Measurements from ENCODE around the gene RAET1E.
"Not testable (repeated sequence)": the region's sequence is repeated elsewhere in the genome, so short reads cannot be mapped to it uniquely, and the experiment has no call there.

The RAET1E gene

DNA sequence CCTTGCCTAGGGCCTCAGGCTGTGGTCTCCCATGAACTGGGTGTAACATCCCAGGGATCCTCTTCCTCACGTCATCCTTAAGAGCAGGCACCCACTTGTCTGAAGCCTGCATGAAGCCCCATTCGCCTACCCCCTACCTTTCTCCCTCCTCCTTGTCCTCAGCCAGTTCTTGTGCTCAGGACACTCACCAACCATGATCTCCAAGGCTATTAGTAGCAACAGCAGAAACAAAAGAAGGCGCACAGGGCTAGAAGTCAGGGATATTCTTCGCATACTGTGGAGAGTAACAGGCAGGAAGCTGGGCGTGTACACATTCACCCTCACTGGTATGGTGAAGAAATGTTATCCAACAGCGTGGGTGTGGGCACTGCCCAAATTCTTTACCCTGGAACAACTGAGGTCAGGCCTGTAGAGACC, 7.3 kb downstream of the RAET1E start:
- no peak for DNase-seq (ENCODE audit: low read depth)

DNA sequence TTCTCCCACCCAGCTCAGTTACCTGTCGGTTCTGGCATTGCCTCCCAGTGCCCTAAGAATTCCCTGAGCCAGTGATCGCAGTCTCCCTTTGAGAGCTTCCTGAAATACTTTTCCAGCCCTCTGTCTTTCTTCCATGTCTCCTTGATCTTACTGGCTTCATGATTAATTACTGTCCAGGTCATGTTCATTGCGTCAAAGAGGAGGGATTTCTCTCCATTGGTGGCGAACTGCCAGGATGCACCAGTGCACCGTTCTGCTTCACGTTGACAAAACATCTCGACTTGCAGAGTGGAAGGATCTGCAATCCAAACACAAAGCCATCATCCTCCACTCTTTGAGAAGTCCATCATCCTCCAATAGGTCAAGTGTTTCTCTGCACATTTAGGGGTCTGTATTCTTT, 8.6 kb downstream of the RAET1E start:
- no peak for DNase-seq (ENCODE audit: low read depth)

GRCh38 chr6:149888659-149889058, 9.3 kb downstream of the RAET1E start:
- DNase-seq (ENCODE audit: low read depth), result peak; percentile 66

GRCh38 chr6:149888093-149888492, 9.8 kb downstream of the RAET1E start:
- no peak for DNase-seq (ENCODE audit: low read depth)

GRCh38 chr6:149887343-149887742, 10.6 kb downstream of the RAET1E start:
- DNase-seq (ENCODE audit: low read depth), result peak; percentile 91

DNA sequence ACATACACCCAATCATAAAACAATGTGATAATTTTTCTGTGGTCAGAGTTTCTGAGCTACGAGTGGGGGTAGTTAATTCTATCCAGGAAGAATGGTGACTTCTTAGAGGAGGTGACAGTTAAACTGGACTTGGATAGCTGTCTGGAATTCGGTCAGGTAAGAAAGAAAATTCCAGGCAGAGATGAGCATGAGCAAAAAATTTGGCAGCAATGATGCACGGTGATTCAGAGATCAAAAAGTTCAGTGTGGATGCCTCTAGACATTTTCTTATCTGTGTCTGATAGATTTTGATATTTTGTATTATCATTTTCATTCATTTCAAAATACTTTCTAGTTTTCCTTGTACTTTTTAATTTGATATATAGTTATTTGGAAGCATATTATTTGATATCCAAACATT, 12.0 kb downstream of the RAET1E start:
- no peak for DNase-seq (ENCODE audit: low read depth)

DNA sequence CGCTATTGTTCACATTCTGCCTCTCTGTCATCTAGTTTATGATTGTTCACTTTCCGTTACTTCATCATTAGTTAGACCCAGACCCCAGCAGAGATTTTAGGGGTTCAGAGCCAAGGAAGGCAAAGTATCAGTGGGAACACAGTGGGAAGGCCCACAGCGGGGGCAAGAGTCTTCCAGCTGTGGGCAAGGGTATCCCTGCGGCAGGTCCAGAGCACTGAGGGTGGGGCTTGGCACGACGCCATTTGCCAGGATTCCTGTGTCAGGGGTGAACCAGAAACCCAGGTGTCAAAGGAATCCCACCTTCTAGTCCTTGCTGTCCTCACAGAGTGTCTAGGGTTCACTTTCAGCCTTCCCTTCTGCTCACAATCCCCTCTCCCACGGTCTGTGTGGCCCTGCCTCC, 13.3 kb downstream of the RAET1E start:
- DNase-seq (ENCODE audit: low read depth), result no peak

DNA sequence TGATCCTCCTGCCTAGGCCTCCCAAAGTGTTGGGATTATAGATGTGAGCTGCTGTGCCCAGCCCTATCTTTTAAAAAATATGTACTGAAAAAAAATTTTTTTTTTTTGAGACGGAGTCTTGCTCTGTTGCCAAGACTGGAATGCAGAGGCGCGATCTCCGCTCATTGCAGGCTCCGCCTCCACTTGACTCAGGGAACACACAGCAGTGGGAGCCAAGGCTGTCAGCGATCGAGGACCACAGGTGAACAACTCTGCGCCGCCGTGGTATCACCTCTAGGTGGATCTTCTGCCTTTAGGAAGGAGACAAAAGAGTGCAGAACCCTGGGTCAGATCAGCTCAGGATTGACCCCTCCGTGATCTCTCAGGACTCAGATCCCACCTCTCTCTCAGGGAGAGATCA, 13.7 kb downstream of the RAET1E start:
- DNase-seq (ENCODE audit: low read depth), result peak; percentile 60

DNA sequence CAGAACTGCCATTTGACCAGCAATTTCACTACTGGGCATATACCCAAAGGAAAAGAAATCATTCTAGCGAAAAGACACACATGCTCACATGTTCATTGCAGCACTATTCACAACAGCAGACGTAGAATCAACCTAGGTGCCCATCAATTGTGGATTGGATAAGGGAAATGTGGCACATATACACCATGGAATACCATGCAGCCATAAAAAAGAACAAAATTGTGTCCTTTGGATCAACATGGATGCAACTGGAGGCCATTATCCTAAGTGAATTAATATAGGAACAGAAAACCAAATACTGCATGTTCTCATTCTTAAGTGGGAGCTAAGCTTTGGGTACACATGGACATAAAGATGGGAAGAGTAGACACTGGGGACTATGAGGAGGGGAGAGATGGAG, 16.1 kb downstream of the RAET1E start:
- DNase-seq (ENCODE audit: low read depth), result no peak

DNA sequence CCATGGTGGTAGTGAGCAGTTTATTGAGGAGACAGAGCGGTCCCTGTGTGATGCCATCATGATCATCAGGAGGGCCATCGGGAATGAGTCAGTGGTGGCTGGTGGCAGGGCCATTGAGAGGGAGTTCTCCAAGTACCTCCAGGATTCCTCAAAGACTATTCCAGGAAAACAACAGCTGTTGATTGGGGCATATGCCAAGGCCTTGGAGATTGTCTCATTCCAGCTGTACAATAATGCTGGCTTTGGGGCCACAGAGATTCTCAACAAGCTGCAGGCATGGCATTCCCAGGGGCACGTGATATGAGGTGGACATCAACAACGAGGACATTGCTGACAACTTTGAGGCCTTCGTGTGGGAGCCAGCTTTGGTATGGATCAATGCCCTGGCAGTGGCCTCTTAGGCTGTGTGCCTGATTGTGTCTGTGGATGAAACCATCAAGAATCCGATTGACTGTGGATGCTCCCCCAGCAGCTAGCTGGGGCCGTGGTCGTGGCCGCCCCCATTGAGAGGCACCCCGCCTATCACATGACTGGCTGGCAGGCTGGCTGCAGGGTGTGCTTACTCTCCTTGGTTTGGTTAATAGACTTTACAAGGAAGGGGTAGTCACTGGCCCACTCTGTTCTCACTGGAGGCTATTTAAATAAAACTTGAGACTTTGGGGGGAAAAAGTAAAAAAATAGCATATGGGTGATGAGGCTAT, 16.7 kb downstream of the RAET1E start:
- no peak for DNase-seq (ENCODE audit: low read depth)

DNA sequence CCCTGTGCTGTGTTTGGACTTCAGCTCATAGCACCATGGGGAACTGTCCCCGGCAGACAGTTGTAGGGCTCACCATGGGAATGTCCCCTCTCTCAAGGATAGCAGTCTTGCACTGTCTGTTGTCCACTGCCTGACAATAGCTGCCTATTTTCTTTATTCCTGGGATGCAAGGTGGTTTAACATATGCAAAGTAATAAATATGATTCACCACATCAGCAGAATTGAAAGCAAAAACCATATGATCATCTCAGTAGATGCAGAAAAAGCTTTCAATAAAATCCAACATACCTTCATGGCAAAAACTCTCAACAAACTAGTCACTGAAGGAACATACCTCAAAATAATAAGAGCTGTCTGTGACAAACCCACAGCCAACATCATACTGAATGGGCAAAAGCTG, 20.3 kb downstream of the RAET1E start:
- DNase-seq (ENCODE audit: low read depth), result no peak

- no peak for DNase-seq (ENCODE audit: low read depth)
Measured at GRCh38 chr6:149876241-149876933, 21.5 kb downstream of the RAET1E start.

- DNase-seq (ENCODE audit: low read depth), result no peak
Measured at GRCh38 chr6:149872233-149872632, 25.7 kb downstream of the RAET1E start.

GRCh38 chr6:149871182-149871581, 26.7 kb downstream of the RAET1E start:
- DNase-seq (ENCODE audit: low read depth), result no peak

- no peak for DNase-seq (ENCODE audit: low read depth)
Measured at GRCh38 chr6:149869275-149869892, 28.5 kb downstream of the RAET1E start.

DNA sequence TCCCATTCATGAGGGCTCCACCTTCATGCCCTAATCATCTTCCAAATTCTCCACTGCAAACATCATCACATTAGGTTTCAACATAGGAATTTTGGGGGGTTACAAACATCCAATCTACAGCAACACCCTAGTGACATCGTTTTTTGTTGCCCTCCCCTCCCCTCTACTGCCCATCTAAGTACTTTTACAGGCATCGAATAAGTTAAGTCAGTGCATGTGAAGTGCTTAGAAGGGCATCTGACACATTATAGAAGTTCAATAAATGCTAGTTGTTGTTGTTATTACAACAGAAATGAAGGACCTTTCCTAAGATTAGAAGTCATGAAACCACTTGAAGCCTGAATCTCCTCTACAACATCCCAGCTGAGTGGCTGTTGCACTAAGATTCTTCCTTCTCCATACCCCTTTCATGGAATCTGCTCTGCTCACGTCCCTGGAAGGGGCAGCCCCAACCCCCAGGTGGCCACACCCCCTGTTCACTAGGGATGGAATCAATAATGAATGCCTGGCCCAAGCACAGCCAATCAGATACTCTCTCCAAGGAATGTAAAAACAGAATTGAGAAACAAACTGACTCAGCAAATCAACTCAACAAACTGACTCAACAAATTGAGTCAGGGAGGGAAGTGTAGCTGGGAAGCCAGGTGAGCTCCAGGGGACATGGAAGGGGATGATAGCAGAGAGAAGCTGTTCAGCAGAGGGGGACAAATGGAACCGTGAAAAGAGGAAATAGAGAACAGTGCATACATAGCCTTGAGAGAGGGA, 29.9 kb downstream of the RAET1E start:
- peak; percentile 50 for DNase-seq (ENCODE audit: low read depth)

DNA sequence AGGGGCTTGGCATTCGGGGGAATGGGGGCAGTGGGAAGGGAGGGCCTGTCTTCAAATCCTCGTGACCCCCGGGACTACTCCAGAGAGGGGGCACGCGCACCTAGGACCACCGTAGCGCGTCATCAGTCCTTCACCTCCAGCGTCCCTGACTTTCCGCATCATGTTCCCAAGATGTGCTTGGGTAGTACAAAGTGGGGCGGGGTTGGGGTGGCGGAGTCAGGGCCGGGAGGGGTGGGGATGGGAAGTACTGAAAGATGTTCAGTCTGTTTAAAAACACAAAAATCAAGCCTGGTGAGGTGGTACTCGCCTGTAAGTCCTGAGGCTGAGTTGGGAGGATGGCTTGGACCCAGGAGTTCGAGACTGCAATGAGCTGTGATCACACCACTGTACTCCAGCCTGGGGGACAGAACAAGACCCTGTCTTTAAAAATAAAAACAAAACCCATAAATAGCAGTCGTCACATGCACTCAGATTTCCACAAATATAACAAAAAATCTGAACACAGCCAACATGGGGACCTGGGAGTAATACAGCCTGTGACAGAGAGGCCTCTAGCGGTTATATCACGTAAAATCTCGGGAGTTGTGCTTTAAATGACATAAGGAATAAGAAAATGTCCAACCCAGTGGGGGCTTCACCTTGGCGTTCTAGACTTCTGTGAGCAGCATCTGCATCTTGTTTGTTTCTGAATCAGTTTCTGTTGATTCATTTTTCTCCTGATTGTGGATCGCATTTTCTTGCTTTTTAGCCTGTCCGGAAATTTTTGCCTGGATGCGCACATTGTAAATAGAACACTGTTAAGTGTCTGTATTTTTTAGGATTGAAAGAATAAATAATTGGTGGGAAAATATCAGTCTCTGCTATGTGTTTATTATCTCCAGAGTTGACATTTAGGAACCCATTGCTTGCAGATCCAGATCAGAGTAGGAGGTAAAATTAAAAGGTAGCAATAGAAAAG, 33.1 kb downstream of the RAET1E start:
- DNase-seq (ENCODE audit: low read depth), result peak; percentile 82

DNA sequence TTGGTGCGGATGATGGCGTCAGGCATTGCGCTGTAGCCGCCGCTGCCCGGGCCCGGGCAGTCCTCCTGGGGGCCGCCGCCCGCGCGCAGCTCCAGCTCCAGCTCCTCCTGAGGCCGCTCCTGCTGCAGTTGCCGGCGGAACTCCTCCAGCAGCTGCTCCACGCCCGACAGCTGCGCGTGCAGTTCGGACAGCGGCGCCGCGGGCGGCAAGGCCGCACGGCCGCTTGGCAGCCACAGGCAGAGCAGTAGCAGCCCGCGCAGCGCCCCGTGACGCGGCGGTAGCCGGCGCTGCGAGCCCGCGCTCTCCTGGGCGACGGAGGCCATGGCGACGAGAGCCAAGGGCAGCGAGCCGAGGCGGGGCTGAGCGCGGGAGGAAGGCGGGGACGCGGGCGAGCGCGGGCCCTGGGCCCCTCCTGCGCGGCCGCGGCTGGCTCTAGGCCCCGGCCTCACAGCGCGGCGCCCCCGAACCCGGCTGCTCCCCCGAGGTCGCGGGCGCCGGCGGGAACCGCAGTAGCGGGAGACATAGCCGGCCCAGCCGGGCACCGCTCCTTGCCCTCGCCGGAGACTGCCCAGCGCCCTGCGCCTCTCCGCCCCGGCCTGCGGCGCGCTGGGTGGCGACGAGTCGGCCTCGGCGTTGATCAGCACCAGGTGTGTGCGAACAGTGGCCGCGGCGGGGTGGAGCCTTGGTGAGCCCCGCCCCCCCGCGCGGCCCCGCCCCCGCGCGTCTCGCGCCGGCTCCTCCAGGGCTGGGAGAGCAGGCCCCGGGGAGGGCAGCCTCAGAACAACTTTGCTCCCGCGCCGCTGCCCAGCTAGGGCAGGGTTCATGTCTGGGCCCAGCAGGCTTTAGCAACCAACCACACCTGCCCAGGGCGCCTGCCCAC, 34.0 kb downstream of the RAET1E start, which contains the start of gene LRP11:
Gene LRP11 (minus strand): TSS at position 662 of the 880 bp plus-strand sequence. CDS start 339 bp downstream, at position 323.
- peak; percentile 82 for DNase-seq (ENCODE audit: low read depth)

GRCh38 chr6:149862922-149863697, 34.8 kb downstream of the RAET1E start:
- DNase-seq (ENCODE audit: low read depth), result peak; percentile 77

GRCh38 chr6:149862424-149862738, 35.5 kb downstream of the RAET1E start:
- not testable (repeated sequence) for DNase-seq (ENCODE audit: low read depth)
